ENCODE data around the gene ZNF274.

Gene ZNF274

DNA sequence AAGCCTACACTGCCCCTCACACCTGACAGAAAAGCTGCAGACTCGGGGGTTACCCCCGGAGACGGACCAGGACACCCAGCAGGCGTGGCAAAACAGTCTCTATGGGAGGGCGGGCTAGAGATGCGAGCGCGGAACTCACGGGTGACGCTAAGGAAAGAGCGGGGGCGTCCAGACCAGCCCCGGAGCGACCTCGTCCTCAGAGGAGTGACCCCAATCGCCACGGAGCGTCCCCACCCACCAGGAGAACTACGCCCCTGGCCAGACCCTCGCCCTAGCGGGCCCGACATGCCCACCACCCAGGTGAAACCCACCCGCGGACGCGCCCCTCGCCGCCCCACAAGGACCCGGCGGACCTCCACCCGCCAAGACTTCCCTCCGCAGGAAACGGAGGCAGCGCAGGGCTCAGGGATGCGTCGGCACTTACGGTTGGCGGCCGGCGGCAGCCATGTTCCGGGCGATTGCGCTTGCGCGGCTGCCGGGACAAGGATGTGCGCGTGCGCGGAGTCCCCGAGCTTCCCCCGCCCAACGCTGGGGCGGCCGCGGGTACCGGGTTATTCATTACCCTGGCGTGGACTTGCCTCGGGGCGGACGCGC is 32.4 kb upstream of the ZNF274 start, which contains the start of gene ZNF329:
ZNF329 (minus strand) TSS at position 462 of the 594 bp plus-strand sequence. CDS start 21,286 bp downstream, outside the sequence.
- H2AFZ ChIP-seq (ENCODE audit: low read depth, low read length), result peak within 1 kb of the TSS; percentile 98
- H3K9me3 ChIP-seq (ENCODE audit: insufficient read depth, low read length), result peaks cover 25% of the 10 kb centered on the region
- no peaks in the 10 kb centered on the region for H3K27me3 ChIP-seq (ENCODE audit: low read depth, low read length)
- H3K79me2 ChIP-seq (ENCODE audit: low read length), result peaks cover 18% of the 10 kb centered on the region
- H3K9ac ChIP-seq (ENCODE audit: low read length), result peak within 1 kb of the TSS; percentile 86
- peaks cover 20% of the 10 kb centered on the region for H3K36me3 ChIP-seq (replicated peaks; ENCODE audit: low read depth, low read length)
- peak within 1 kb of the TSS; percentile 82 for H3K4me3 ChIP-seq (ENCODE audit: low read length)
- no peaks in the 10 kb centered on the region for H4K20me1 ChIP-seq (ENCODE audit: insufficient read depth, low read length)
- peaks cover 10% of the 10 kb centered on the region for H3K4me1 ChIP-seq (ENCODE audit: low read length)
- peak within 1 kb of the TSS; percentile 81 for H3K4me2 ChIP-seq (ENCODE audit: low read length)
- peak within 1 kb of the TSS; percentile 53 for H3K27ac ChIP-seq (ENCODE audit: low read length)
- no peak for TF ChIP-seq EZH2phosphoT487 (IDR thresholded peaks at IDR 0.05; ENCODE audit: low read depth)
- no peak for TF ChIP-seq CTCF (IDR thresholded peaks at IDR 0.05; ENCODE audit: low read depth, low read length)

GRCh38 chr19:58153386-58153785 is 29.5 kb upstream of the ZNF274 start:
- H3K9me3 ChIP-seq (ENCODE audit: insufficient read depth, low read length), result peaks cover 18% of the 10 kb centered on the region
- no peaks in the 10 kb centered on the region for H3K27me3 ChIP-seq (ENCODE audit: low read depth, low read length)
- H4K20me1 ChIP-seq (ENCODE audit: insufficient read depth, low read length), result no peaks in the 10 kb centered on the region
- no peak overlapping the region for H3K4me3 ChIP-seq (ENCODE audit: low read length)
- peaks cover 10% of the 10 kb centered on the region for H3K79me2 ChIP-seq (ENCODE audit: low read length)
- H3K27ac ChIP-seq (ENCODE audit: low read length), result no peak overlapping the region
- H2AFZ ChIP-seq (ENCODE audit: low read depth, low read length), result no peak overlapping the region
- no peak for TF ChIP-seq CTCF (IDR thresholded peaks at IDR 0.05; ENCODE audit: low read depth, low read length)
- no peak for TF ChIP-seq EZH2phosphoT487 (IDR thresholded peaks at IDR 0.05; ENCODE audit: low read depth)
- H3K4me1 ChIP-seq (ENCODE audit: low read length), result peaks cover 10% of the 10 kb centered on the region
- peaks cover 13% of the 10 kb centered on the region for H3K36me3 ChIP-seq (replicated peaks; ENCODE audit: low read depth, low read length)
- no peak overlapping the region for H3K9ac ChIP-seq (ENCODE audit: low read length)
- H3K4me2 ChIP-seq (ENCODE audit: low read length), result no peak overlapping the region

GRCh38 chr19:58154287-58154678 is 28.6 kb upstream of the ZNF274 start:
- peaks cover 10% of the 10 kb centered on the region for H3K79me2 ChIP-seq (ENCODE audit: low read length)
- H3K4me2 ChIP-seq (ENCODE audit: low read length), result peak overlapping the region; percentile 13
- H2AFZ ChIP-seq (ENCODE audit: low read depth, low read length), result no peak overlapping the region
- H3K9me3 ChIP-seq (ENCODE audit: insufficient read depth, low read length), result peaks cover 9% of the 10 kb centered on the region
- TF ChIP-seq EZH2phosphoT487 (IDR thresholded peaks at IDR 0.05; ENCODE audit: low read depth) (no peak), CTCF (IDR thresholded peaks at IDR 0.05; ENCODE audit: low read depth, low read length) (no peak)
- H3K4me1 ChIP-seq (ENCODE audit: low read length), result peaks cover 10% of the 10 kb centered on the region
- peak overlapping the region; percentile 70 for H3K4me3 ChIP-seq (ENCODE audit: low read length)
- H4K20me1 ChIP-seq (ENCODE audit: insufficient read depth, low read length), result no peaks in the 10 kb centered on the region
- no peaks in the 10 kb centered on the region for H3K27me3 ChIP-seq (ENCODE audit: low read depth, low read length)
- H3K36me3 ChIP-seq (replicated peaks; ENCODE audit: low read depth, low read length), result peaks cover 6% of the 10 kb centered on the region
- H3K27ac ChIP-seq (ENCODE audit: low read length), result no peak overlapping the region
- no peak overlapping the region for H3K9ac ChIP-seq (ENCODE audit: low read length)

DNA sequence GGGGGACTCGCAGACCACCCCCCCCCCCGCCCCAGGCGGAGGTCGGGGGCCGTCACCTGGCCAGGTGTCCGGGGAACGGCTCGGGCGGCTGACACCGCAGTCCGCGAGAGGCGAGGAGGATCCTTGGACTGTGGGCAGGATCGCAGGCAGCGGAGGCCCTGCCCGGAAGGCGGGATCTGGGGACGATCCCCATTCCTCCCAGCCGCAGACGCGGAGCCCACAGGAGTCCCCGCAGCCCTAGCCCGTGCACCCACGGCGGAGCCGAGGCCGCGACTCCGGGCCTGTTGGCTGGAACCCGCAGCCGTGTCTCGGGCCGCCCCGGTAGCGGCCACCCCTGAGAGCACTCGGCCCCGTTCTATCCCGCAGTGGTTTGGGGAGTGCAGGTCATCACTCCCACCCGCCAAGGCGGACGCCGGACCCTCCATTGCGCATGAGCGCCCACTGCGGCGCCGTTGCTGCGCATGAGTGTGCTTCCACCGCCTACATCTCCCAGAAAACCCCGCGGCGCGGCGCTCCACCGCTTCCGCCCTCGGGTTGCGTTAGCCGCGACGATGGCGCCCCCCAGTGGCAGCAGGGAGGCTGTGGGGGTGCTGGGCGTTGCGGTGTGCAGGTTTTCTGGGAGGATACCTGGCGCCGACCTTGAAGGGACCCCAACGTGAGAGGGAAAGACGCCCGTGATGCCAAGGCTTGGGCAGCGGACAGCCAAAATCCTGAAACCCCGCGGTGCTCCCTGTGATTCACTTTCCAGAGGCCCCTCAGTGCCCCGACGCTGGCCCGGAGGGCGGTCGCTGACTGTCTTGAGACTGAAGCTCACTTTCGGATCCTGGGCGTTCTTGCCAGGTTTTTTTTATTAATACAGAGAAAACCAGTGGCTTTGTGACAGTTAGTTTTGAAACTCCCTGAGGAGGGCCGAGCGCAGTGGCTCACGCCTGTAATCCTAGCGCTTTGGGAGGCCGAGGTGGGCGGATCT is 27.9 kb upstream of the ZNF274 start:
- no peaks in the 10 kb centered on the region for H3K36me3 ChIP-seq (replicated peaks; ENCODE audit: low read depth, low read length)
- TF ChIP-seq CTCF (IDR thresholded peaks at IDR 0.05; ENCODE audit: low read depth, low read length) (peak; percentile 52), EZH2phosphoT487 (IDR thresholded peaks at IDR 0.05; ENCODE audit: low read depth) (no peak)
- peak overlapping the region; percentile 15; the same call in 1 of the 2 replicates for H3K9ac ChIP-seq (ENCODE audit: low read length)
- peak overlapping the region; percentile 21 for H3K4me2 ChIP-seq (ENCODE audit: low read length)
- peak overlapping the region; percentile 70 for H3K4me3 ChIP-seq (ENCODE audit: low read length)
- no peaks in the 10 kb centered on the region for H4K20me1 ChIP-seq (ENCODE audit: insufficient read depth, low read length)
- no peak overlapping the region; the same call in 1 of the 2 replicates for H2AFZ ChIP-seq (ENCODE audit: low read depth, low read length)
- H3K9me3 ChIP-seq (ENCODE audit: insufficient read depth, low read length), result 0 out of 2 replicates have a peak, but pooled peaks cover 3% of the 10 kb centered on the region
- no peaks in the 10 kb centered on the region for H3K27me3 ChIP-seq (ENCODE audit: low read depth, low read length)
- H3K79me2 ChIP-seq (ENCODE audit: low read length), result peaks cover 5% of the 10 kb centered on the region
- no peak overlapping the region for H3K27ac ChIP-seq (ENCODE audit: low read length)
- peaks cover 4% of the 10 kb centered on the region; the same call in 1 of the 2 replicates for H3K4me1 ChIP-seq (ENCODE audit: low read length)

Data from OCI-LY3 (cell line).